Neutrophil (primary cell): ENCODE results near the gene FAM221B.

Experiments used
- H3K27ac ChIP-seq: fragments of 200-600 bp; sonication (generic); 2 replicates; pipeline ENCODE4 v1.5.1; 2016; ENCODE audit warnings: mild to moderate bottlenecking, moderate library complexity
- H3K27me3 ChIP-seq: fragments of 200-600 bp; sonication (generic); 2 replicates; pipeline ENCODE4 v1.6.0; 2016; ENCODE audit warnings: mild to moderate bottlenecking
- H3K36me3 ChIP-seq: fragments of 200-600 bp; sonication (generic); 2 replicates; pipeline ENCODE4 v1.5.1; 2017
- H3K4me1 ChIP-seq, 2 experiments: fragments of 200-600 bp in 1 of 2; sonication (generic) in 1 of 2; 1 replicate in 1 of 2; 2 replicates in 1 of 2; pipeline versions ENCODE4 v1.5.1 to v1.6.1; 2013 to 2016; ENCODE audit warnings: low read depth in 1 of 2, low read length in 1 of 2, mild to moderate bottlenecking in 1 of 2, moderate library complexity in 1 of 2; ENCODE audit not compliant: control insufficient read depth in 1 of 2, insufficient read depth in 1 of 2
- H3K4me3 ChIP-seq, 2 experiments: fragments of 200-600 bp in 1 of 2; sonication (generic) in 1 of 2; 1 replicate in 1 of 2; 2 replicates in 1 of 2; pipeline ENCODE4 v1.5.1; 2013 to 2016; ENCODE audit warnings: low read depth in 1 of 2, low read length in 1 of 2, mild to moderate bottlenecking in 1 of 2, moderate library complexity in 1 of 2
- H3K9me3 ChIP-seq: fragments of 200-600 bp; sonication (generic); 2 replicates; pipeline ENCODE4 v1.5.1; 2016
- TF ChIP-seq, protein P1 (sequence below): fragments of 200-600 bp; sonication (generic); IDR thresholded peaks from 2 replicates; pipeline ENCODE4 v1.5.1; 2016; ENCODE audit warnings: antibody characterized with exemption

The FAM221B gene

DNA sequence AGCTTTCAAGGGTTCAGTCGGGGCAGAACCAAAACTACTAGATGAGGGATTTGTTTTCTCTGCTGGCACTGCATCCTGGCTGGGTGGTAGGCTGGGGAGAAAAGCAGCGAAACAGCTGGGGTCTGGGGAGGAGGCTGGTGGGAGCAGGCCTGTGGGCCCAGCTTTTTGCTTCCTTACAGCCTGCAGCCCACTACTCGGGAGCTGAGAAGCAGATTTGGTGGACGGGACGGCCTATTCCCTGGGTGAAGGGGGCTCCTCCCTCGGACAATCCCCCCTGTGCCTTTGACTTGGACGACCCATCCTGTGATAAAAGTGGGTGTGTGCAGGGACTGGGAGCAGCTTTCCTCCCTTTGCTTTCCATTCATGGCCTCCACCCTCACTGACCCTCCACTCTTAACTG lies 28.0 kb downstream of the FAM221B start:
- H3K4me3 ChIP-seq: no peak overlapping the region

DNA sequence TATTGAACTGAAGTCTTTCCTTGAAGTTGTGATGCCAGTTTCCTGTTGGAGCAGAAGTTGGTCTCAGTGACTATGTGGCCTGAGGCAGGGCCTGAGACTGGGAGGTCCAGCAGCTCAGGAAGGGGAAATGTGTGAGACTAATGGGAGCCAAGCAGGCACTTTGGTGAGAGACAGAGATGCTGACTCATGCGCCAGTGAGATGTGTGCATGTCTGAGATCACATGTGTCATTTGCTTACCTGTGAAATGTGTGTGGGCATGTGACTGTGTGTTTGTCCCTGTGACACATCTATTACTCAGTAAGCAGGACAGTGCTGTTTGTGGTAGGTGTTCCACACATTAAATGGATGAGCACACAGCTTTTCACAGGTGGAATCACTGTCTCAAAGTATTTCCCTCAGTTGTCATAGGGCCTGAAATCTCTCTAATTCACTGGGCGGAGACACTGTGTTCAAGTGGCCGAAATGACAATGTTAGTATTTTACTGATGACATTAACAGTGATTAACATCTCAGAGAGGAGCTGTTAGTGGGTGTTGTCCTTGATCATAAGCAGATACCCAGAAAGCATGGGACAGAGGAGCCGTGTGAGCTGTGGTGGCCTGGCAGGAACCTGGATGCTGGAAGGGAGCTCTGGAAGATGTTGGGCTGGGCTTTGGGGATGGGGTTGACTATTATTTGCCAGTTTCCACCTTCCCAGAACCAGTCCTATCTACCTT lies 29.7 kb downstream of the FAM221B start:
- TF ChIP-seq, protein P1, sequence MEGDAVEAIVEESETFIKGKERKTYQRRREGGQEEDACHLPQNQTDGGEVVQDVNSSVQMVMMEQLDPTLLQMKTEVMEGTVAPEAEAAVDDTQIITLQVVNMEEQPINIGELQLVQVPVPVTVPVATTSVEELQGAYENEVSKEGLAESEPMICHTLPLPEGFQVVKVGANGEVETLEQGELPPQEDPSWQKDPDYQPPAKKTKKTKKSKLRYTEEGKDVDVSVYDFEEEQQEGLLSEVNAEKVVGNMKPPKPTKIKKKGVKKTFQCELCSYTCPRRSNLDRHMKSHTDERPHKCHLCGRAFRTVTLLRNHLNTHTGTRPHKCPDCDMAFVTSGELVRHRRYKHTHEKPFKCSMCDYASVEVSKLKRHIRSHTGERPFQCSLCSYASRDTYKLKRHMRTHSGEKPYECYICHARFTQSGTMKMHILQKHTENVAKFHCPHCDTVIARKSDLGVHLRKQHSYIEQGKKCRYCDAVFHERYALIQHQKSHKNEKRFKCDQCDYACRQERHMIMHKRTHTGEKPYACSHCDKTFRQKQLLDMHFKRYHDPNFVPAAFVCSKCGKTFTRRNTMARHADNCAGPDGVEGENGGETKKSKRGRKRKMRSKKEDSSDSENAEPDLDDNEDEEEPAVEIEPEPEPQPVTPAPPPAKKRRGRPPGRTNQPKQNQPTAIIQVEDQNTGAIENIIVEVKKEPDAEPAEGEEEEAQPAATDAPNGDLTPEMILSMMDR: no peak
- Histone ChIP-seq H3K4me3 (no peak overlapping the region), H3K27ac (no peak overlapping the region), H3K27me3 (peaks cover under 1% of the 10 kb centered on the region), H3K36me3 (no peaks in the 10 kb centered on the region), H3K4me1 (no peaks in the 10 kb centered on the region), H3K9me3 (no peaks in the 10 kb centered on the region)

More for the DNA sequence above, 28.0 kb downstream of the FAM221B start:
- TF ChIP-seq, protein P1: no peak
- H3K36me3 ChIP-seq: no peaks in the 10 kb centered on the region
- H3K27me3 ChIP-seq: peaks cover 10% of the 10 kb centered on the region
- H3K4me1 ChIP-seq: no peaks in the 10 kb centered on the region
- no peaks in the 10 kb centered on the region for H3K9me3 ChIP-seq
- no peak overlapping the region for H3K27ac ChIP-seq

DNA sequence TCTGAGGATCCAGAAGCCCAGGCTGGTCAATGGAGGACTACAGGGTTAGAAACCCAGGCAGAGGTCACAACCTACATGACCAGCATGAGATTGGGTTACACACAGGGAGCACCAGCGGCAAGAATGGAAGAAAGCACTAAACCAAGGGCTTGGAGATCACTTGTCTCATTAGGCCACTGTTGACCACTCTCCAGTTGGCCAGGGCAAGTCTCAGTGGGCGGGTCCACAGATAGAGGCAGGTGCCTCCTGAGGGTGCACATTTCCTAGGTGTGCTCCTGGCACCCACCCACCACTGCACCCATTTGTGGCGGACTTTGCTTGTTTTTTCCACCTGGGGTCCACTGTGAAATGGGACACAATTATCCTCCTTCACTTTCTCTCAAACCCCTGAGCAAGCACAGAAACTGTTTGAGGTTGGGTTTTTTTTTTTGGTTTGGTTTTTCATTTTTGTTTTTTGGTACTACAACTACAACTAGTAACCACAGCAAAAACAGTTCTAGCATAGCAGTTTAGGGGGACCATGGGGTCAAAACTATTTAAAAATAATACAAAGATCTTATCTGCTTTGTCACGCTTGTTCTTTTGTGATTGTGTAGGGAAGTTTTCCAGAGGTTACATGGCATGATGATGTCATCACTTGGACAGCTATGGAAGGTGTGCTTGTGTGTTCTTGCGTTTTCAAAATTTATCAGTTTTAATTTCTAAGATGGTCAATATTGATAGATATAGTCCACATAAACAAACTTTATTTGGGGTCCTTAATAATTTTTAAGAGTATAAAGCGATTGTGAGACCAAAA lies 31.0 kb downstream of the FAM221B start:
- Histone ChIP-seq H3K27me3 (peaks cover 13% of the 10 kb centered on the region), H3K4me3 (no peak overlapping the region), H3K9me3 (no peaks in the 10 kb centered on the region), H3K4me1 (no peaks in the 10 kb centered on the region), H3K27ac (no peak overlapping the region), H3K36me3 (no peaks in the 10 kb centered on the region)
- TF ChIP-seq, protein P1: no peak

DNA sequence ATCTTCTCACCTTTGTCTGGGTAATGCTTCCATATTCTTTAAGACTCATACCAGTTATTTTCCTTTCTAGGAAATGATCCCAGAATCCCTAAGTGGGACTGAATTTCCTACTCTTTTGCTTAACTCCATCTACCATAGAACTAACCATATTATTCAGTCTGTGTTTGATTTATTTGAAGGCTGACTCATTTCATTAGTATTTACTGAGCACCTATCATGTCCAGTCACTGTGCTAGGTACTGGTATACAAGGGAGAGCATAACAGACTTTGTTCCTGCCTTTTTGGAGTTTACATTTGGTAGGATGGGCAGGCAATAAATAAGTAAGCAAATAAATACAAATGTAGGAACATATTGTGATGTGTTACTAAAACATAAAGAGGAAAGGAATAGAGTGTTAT lies 32.8 kb downstream of the FAM221B start:
- H3K27me3 ChIP-seq: peaks cover 32% of the 10 kb centered on the region
- no peaks in the 10 kb centered on the region for H3K36me3 ChIP-seq
- no peak overlapping the region for H3K4me3 ChIP-seq
- TF ChIP-seq, protein P1: no peak
- H3K9me3 ChIP-seq: no peaks in the 10 kb centered on the region
- no peaks in the 10 kb centered on the region for H3K4me1 ChIP-seq
- no peak overlapping the region for H3K27ac ChIP-seq

DNA sequence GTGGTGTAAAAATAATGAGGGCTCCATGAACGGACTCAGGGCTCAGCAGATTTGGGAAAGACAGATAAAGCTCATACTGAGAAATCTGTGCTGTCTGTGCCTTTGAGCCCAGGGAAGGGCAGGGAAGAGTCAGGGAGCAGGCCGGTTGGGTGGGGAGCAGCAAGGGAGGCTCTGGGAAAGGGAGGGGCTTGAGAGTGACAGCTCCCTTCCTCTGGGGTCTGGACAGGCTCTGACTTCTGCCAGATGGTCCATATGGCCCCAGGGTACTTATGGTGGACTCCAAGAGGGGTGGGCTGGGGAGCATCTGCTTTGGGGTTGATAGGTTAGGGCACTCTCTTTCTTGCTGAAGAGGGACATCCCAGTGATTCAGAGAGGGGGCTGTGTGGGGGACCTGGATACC lies 35.1 kb downstream of the FAM221B start:
- TF ChIP-seq, protein P1: no peak
- no peak overlapping the region for H3K4me3 ChIP-seq

More for the DNA sequence above, 35.1 kb downstream of the FAM221B start:
- H3K27ac ChIP-seq: no peak overlapping the region
- H3K36me3 ChIP-seq: no peaks in the 10 kb centered on the region
- H3K27me3 ChIP-seq: peaks cover 36% of the 10 kb centered on the region
- no peaks in the 10 kb centered on the region for H3K4me1 ChIP-seq
- H3K9me3 ChIP-seq: no peaks in the 10 kb centered on the region
